IMR-90 (cell line): ENCODE results near the gene TPSAB1. TPM values are rescaled to one million over a fixed set of nuclear protein-coding genes. Genes with fewer than 3 reads are reported as not detected.

Source experiments
- ATAC-seq: fragments of 200-7000 bp; cut with Tn5 transposase; 2 replicates; pipeline ENCODE4 v1.9.1; 2020; ENCODE audit warnings: low read depth, mild to moderate bottlenecking, moderate library complexity
- BruUV-seq: library from RNA; stranded (reverse); fragments of 400-500 nt; replicated peaks from 2 replicates; lab custom pipeline; 2021; lab: Mats Ljungman, UMichigan
- CTCF ChIA-PET: fragments of 300-600 bp; formaldehyde crosslinking; extraction: SDS; loops from one replicate; lab custom pipeline; 2021; ENCODE audit warnings: antibody characterized with exemption; lab: Yijun Ruan, JAX
- POLR2A ChIA-PET: fragments of 300-600 bp; sonication (Branson Sonifier 250); formaldehyde crosslinking; loops from one replicate; lab custom pipeline; 2022; ENCODE audit warnings: antibody characterized with exemption; ENCODE audit not compliant: unreplicated experiment; lab: Charles Lee
- DNase-seq: peaks from one replicate; pipeline ENCODE4 v3.0.0; 2013
- H2AFZ ChIP-seq: replicated peaks from 2 replicates; pipeline ENCODE3; 2013; ENCODE audit warnings: low read length, mild to moderate bottlenecking; ENCODE audit not compliant: poor library complexity
- H2AK5ac ChIP-seq: 2 replicates; pipeline ENCODE4 v1.6.1; 2013; ENCODE audit warnings: low read depth, low read length, inconsistent platforms
- H2AK9ac ChIP-seq: replicated peaks from 2 replicates; pipeline ENCODE3; 2013; ENCODE audit warnings: mild to moderate bottlenecking, low read depth, low read length, moderate library complexity; ENCODE audit not compliant: poor library complexity
- H2BK120ac ChIP-seq: 2 replicates; pipeline ENCODE4 v1.6.1; 2013; ENCODE audit warnings: low read depth, low read length, inconsistent platforms
- H2BK15ac ChIP-seq: 3 replicates; pipeline ENCODE4 v1.6.1; 2013; ENCODE audit warnings: low read depth, low read length, inconsistent platforms
- H2BK20ac ChIP-seq: 2 replicates; pipeline ENCODE4 v1.6.1; 2013; ENCODE audit warnings: low read depth, mild to moderate bottlenecking, inconsistent platforms, low read length, moderate library complexity
- H2BK5ac ChIP-seq: 2 replicates; pipeline ENCODE4 v1.6.1; 2013; ENCODE audit warnings: mild to moderate bottlenecking, low read depth, low read length, inconsistent platforms; ENCODE audit not compliant: poor library complexity, severe bottlenecking
- H3K14ac ChIP-seq: replicated peaks from 2 replicates; pipeline ENCODE4 v1.6.1; 2013; ENCODE audit warnings: low read depth, low read length, inconsistent platforms
- H3K18ac ChIP-seq: 2 replicates; pipeline ENCODE4 v1.6.1; 2013; ENCODE audit warnings: low read depth, low read length, control low read depth
- H3K23ac ChIP-seq: 2 replicates; pipeline ENCODE4 v1.6.1; 2013; ENCODE audit warnings: low read depth, low read length, inconsistent platforms
- H3K27ac ChIP-seq: 2 replicates; pipeline ENCODE4 v1.5.1; 2013; ENCODE audit warnings: mild to moderate bottlenecking, control low read depth, low read length; ENCODE audit not compliant: insufficient read depth
- H3K27me3 ChIP-seq: 2 replicates; pipeline ENCODE4 v1.6.1; 2013; ENCODE audit warnings: low read length; ENCODE audit not compliant: control insufficient read depth, insufficient read depth
- H3K36me3 ChIP-seq: 2 replicates; pipeline ENCODE4 v1.6.1; 2013; ENCODE audit warnings: low read length, mixed read lengths; ENCODE audit not compliant: control insufficient read depth, insufficient read depth
- H3K4ac ChIP-seq: 2 replicates; pipeline ENCODE4 v1.6.1; 2013; ENCODE audit warnings: low read depth, low read length, inconsistent platforms
- H3K4me1 ChIP-seq: 2 replicates; pipeline ENCODE4 v1.6.1; 2013; ENCODE audit warnings: low read length, mixed read lengths; ENCODE audit not compliant: control insufficient read depth, insufficient read depth
- H3K4me2 ChIP-seq: 2 replicates; pipeline ENCODE4 v1.6.1; 2013; ENCODE audit warnings: low read depth, mild to moderate bottlenecking, control low read depth, low read length, moderate library complexity
- H3K4me3 ChIP-seq: 2 replicates; pipeline ENCODE4 v1.5.1; 2013; ENCODE audit warnings: low read depth, mild to moderate bottlenecking, control low read depth, low read length, moderate library complexity; ENCODE audit not compliant: insufficient read depth
- H3K56ac ChIP-seq: 2 replicates; pipeline ENCODE4 v1.6.1; 2013; ENCODE audit warnings: low read length, inconsistent platforms; ENCODE audit not compliant: insufficient read depth; ENCODE audit errors: extremely low read depth
- H3K79me1 ChIP-seq, 2 experiments: 2 replicates each; pipeline ENCODE4 v1.6.1; 2013; ENCODE audit warnings: low read length in 2 of 2, inconsistent platforms in 1 of 2, low read depth in 1 of 2
- H3K9ac ChIP-seq: 2 replicates; pipeline ENCODE4 v1.6.1; 2013; ENCODE audit warnings: low read depth, low read length, control low read depth
- H3K9me1 ChIP-seq: 2 replicates; pipeline ENCODE4 v1.6.1; 2013; ENCODE audit warnings: low read length, inconsistent platforms; ENCODE audit not compliant: insufficient read depth
- H3K9me3 ChIP-seq: 2 replicates; pipeline ENCODE4 v1.6.1; 2013; ENCODE audit warnings: low read length; ENCODE audit not compliant: control insufficient read depth, insufficient read depth
- H4K20me1 ChIP-seq: 2 replicates; pipeline ENCODE4 v1.6.1; 2013; ENCODE audit warnings: low read length, inconsistent platforms; ENCODE audit not compliant: insufficient read depth
- H4K5ac ChIP-seq: 2 replicates; pipeline ENCODE4 v1.6.1; 2013; ENCODE audit warnings: mild to moderate bottlenecking, low read depth, low read length, control low read depth
- H4K8ac ChIP-seq, 2 experiments: 2 replicates each; pipeline ENCODE4 v1.6.1; 2013; ENCODE audit warnings: low read depth in 2 of 2, low read length in 2 of 2, control low read depth in 1 of 2, inconsistent platforms in 1 of 2
- H4K91ac ChIP-seq: 2 replicates; pipeline ENCODE4 v1.6.1; 2013; ENCODE audit warnings: low read depth, low read length, inconsistent platforms; ENCODE audit not compliant: insufficient read depth
- BHLHE40 ChIP-seq: fragments of 150-350 bp; IDR thresholded peaks from 2 replicates; pipeline ENCODE4 v1.6.1; 2016; ENCODE audit warnings: mild to moderate bottlenecking, low read depth, low read length
- CHD1 ChIP-seq: IDR thresholded peaks from 2 replicates; pipeline ENCODE4 v1.6.1; 2012; ENCODE audit warnings: low read depth, low read length, improper control_type of control experiment
- ELK1 ChIP-seq: fragments of 150-350 bp; IDR thresholded peaks from 2 replicates; pipeline ENCODE4 v1.6.1; 2016; ENCODE audit warnings: low read depth, mild to moderate bottlenecking, low read length, moderate library complexity, borderline replicate concordance
- FOS ChIP-seq: fragments of 150-350 bp; IDR thresholded peaks from 2 replicates; pipeline ENCODE4 v1.6.1; 2016; ENCODE audit warnings: low read depth, low read length
- MAFK ChIP-seq: IDR thresholded peaks from 2 replicates; pipeline ENCODE4 v1.6.1; 2012; ENCODE audit warnings: low read depth, low read length, improper control_type of control experiment
- MAZ ChIP-seq: IDR thresholded peaks from 2 replicates; pipeline ENCODE4 v1.6.1; 2012; ENCODE audit warnings: low read depth, mild to moderate bottlenecking, low read length, improper control_type of control experiment, moderate library complexity, borderline replicate concordance
- POLR2A ChIP-seq: IDR thresholded peaks from 2 replicates; pipeline ENCODE4 v1.6.1; 2012; ENCODE audit warnings: mild to moderate bottlenecking, low read depth, low read length
- RAD21 ChIP-seq: IDR thresholded peaks from 2 replicates; pipeline ENCODE4 v1.6.1; 2012; ENCODE audit warnings: low read length, improper control_type of control experiment
- RCOR1 ChIP-seq: IDR thresholded peaks from 2 replicates; pipeline ENCODE4 v1.6.1; 2012; ENCODE audit warnings: mild to moderate bottlenecking, low read length, improper control_type of control experiment; ENCODE audit not compliant: insufficient replicate concordance
- USF2 ChIP-seq: fragments of 150-350 bp; IDR thresholded peaks from 2 replicates; pipeline ENCODE4 v1.6.1; 2017; ENCODE audit warnings: mild to moderate bottlenecking, antibody characterized with exemption, low read length, low read depth
- WGBS, 2 experiments: methylation state at CpG; one replicate each; pipeline versions ENCODE4 v1.1.5 to v1.1.7; 2013; ENCODE audit warnings: missing lambda C conversion rate in 2 of 2; ENCODE audit not compliant: insufficient read length in 1 of 2; ENCODE audit errors: extremely low coverage in 2 of 2; 5-methylcytosine and 5-hydroxymethylcytosine counted together
- dilution Hi-C: fragments of 300-500 bp; cut with HindIII; formaldehyde crosslinking; loops from one replicate; pipeline ENCODE4 v1.14.3; 2018; ENCODE audit warnings: low sequenced_read_pairs; ENCODE audit not compliant: unreplicated experiment
- in situ Hi-C: fragments of 300-500 bp; cut with MboI; formaldehyde crosslinking; loops from 3 replicates; pipeline ENCODE4 v1.14.3; 2019; ENCODE audit warnings: low sequenced_read_pairs, inconsistent platforms, mixed read lengths
- intact Hi-C: fragments of 100-400 bp; cut with micrococcal nuclease; formaldehyde crosslinking; loops from 2 replicates; pipeline ENCODE4 v1.10.0; 2022
- polyA plus RNA-seq, 3 experiments: library from polyadenylated mRNA; depleted of rRNA; stranded (reverse); fragments of >200 nt; gene quantifications; 2 replicates each; pipeline ENCODE4 v1.2.3, GENCODE V29; 2012; ENCODE audit warnings: low replicate concordance in 1 of 3
- total RNA-seq: library from RNA; depleted of rRNA; stranded (reverse); fragments of >200 nt; gene quantifications from 2 replicates; pipeline ENCODE4 v1.2.3, GENCODE V29; 2012

The TPSAB1 gene
- total and polyA plus RNA-seq, 2 of the 4 experiments (the other 2 are of a cell fraction), result not detected

GRCh38 chr16:1283296-1283695 lies 42.8 kb downstream of the TPSAB1 start:
- no peak overlapping the region for H3K4ac ChIP-seq
- H2BK20ac ChIP-seq, result no peak overlapping the region
- no peak overlapping the region for H3K56ac ChIP-seq
- H2BK5ac ChIP-seq, result no peak overlapping the region
- no peaks in the 10 kb centered on the region for H3K4me1 ChIP-seq
- dilution Hi-C loops, result no loop called here
- peaks cover 74% of the 10 kb centered on the region for H3K27me3 ChIP-seq
- 22% methylated on average over 13 of the region's 17 CpGs; no CpG with 5 or more reads in 1 of the 2 experiments for WGBS, 2 experiments
- H4K20me1 ChIP-seq, result no peaks in the 10 kb centered on the region
- H3K27ac ChIP-seq, result no peak overlapping the region
- no peak overlapping the region for H2AFZ ChIP-seq
- no peak overlapping the region for H3K4me2 ChIP-seq
- no peak overlapping the region for H3K23ac ChIP-seq
- no peak overlapping the region for H2AK5ac ChIP-seq
- no peaks in the 10 kb centered on the region for H3K9me3 ChIP-seq
- H3K4me3 ChIP-seq, result no peak overlapping the region
- no peak overlapping the region for H3K14ac ChIP-seq
- no peak overlapping the region for H2BK15ac ChIP-seq
- H4K91ac ChIP-seq, result no peak overlapping the region
- H3K18ac ChIP-seq, result no peak overlapping the region
- BruUV-seq, result no TSS peak
- no peak for DNase-seq
- CTCF ChIA-PET, result no interaction called here
- no peak overlapping the region for H2AK9ac ChIP-seq
- no peak overlapping the region for H3K9ac ChIP-seq
- in situ Hi-C loops, result no loop called here
- H3K36me3 ChIP-seq, result no peaks in the 10 kb centered on the region
- no peaks in the 10 kb centered on the region for H3K79me1 ChIP-seq
- H4K5ac ChIP-seq, result no peak overlapping the region
- H2BK120ac ChIP-seq, result no peak overlapping the region
- no peak for TF ChIP-seq CHD1
- TF ChIP-seq BHLHE40, result no peak
- TF ChIP-seq RCOR1, result no peak
- TF ChIP-seq RAD21, result no peak
- no peak for TF ChIP-seq USF2
- TF ChIP-seq ELK1, result no peak
- no peak for TF ChIP-seq MAZ
- no peak for TF ChIP-seq POLR2A
- TF ChIP-seq FOS, result no peak
- TF ChIP-seq MAFK, result no peak
- POLR2A ChIA-PET, result no interaction called here
- H3K9me1 ChIP-seq, result no peaks in the 10 kb centered on the region
- intact Hi-C loops, result no loop called here
- H4K8ac ChIP-seq, result no peak overlapping the region
- no peak for ATAC-seq
